ENCODE results near the gene SSB.
"Not testable (repeated sequence)": the region's sequence is repeated elsewhere in the genome, so short reads cannot be mapped to it uniquely, and the experiment has no call there.

Gene SSB

GRCh38 chr2:169759987-169760386 lies 38.7 kb upstream of the SSB start:
- no peak overlapping the region for H3K4me3 ChIP-seq (ENCODE audit: low read length)
- DNase-seq (ENCODE audit: low read depth), result no peak
- no peak for TF ChIP-seq CTCF (IDR thresholded peaks at IDR 0.05; ENCODE audit: insufficient read depth, low read depth, low read length, missing control alignments)

GRCh38 chr2:169760798-169761197 lies 37.9 kb upstream of the SSB start:
- not testable (repeated sequence) for DNase-seq (ENCODE audit: low read depth)

GRCh38 chr2:169761251-169761969 lies 37.3 kb upstream of the SSB start:
- no peak for TF ChIP-seq CTCF (IDR thresholded peaks at IDR 0.05; ENCODE audit: insufficient read depth, low read depth, low read length, missing control alignments)
- DNase-seq (ENCODE audit: low read depth), result no peak
- H3K4me3 ChIP-seq (ENCODE audit: low read length), result no peak overlapping the region

More at GRCh38 chr2:169760798-169761197, 37.9 kb upstream of the SSB start:
- H3K4me3 ChIP-seq (ENCODE audit: low read length), result not testable (repeated sequence)

GRCh38 chr2:169761970-169762292 lies 36.7 kb upstream of the SSB start:
- no peak for TF ChIP-seq CTCF (IDR thresholded peaks at IDR 0.05; ENCODE audit: insufficient read depth, low read depth, low read length, missing control alignments)
- DNase-seq (ENCODE audit: low read depth), result no peak
- no peak overlapping the region for H3K4me3 ChIP-seq (ENCODE audit: low read length)

- no peak for TF ChIP-seq CTCF (IDR thresholded peaks at IDR 0.05; ENCODE audit: insufficient read depth, low read depth, low read length, missing control alignments)
- peak; percentile 82 for DNase-seq (ENCODE audit: low read depth)
- no peak overlapping the region for H3K4me3 ChIP-seq (ENCODE audit: low read length)
Observed at GRCh38 chr2:169765523-169765922, 33.1 kb upstream of the SSB start.

GRCh38 chr2:169767243-169767888 lies 31.3 kb upstream of the SSB start:
- peak; percentile 71 for DNase-seq (ENCODE audit: low read depth)
- no peak overlapping the region for H3K4me3 ChIP-seq (ENCODE audit: low read length)
- TF ChIP-seq CTCF (IDR thresholded peaks at IDR 0.05; ENCODE audit: insufficient read depth, low read depth, low read length, missing control alignments), result peak; percentile 79

- peak overlapping the region; percentile 31 for H3K4me3 ChIP-seq (ENCODE audit: low read length)
- no peak for TF ChIP-seq CTCF (IDR thresholded peaks at IDR 0.05; ENCODE audit: insufficient read depth, low read depth, low read length, missing control alignments)
- peak; percentile 19 for DNase-seq (ENCODE audit: low read depth)
Observed at GRCh38 chr2:169768262-169768995, 30.2 kb upstream of the SSB start.
